HG02798 (cell line): ENCODE data around the gene TCERG1L.

Source experiments
- ATAC-seq: cut with Tn5 transposase; IDR thresholded peaks from one replicate; pipeline ENCODE4 v1.9.1; 2021; ENCODE audit warnings: mild to moderate bottlenecking; ENCODE audit not compliant: unreplicated experiment, poor library complexity

Gene TCERG1L

DNA sequence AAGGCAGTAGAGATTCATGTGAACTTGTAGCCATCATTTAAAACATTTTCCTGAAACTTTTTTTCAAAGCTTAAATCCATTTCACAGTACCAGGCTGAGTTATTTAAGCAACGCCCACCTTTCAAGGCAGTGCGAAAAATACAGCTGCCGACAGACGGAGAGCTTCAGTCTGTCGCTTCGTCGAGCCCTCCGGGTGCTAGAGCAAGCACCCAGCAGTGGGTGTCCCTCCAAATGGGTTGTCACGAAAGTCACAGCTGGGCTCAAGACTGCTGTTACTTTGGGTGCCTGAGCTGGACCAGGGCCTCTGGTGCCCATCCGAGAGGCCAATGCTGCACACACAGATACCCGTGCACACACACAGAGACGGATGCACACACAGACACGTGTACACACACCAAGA lies 135.6 kb downstream of the TCERG1L start:
- ATAC-seq = no peak

DNA sequence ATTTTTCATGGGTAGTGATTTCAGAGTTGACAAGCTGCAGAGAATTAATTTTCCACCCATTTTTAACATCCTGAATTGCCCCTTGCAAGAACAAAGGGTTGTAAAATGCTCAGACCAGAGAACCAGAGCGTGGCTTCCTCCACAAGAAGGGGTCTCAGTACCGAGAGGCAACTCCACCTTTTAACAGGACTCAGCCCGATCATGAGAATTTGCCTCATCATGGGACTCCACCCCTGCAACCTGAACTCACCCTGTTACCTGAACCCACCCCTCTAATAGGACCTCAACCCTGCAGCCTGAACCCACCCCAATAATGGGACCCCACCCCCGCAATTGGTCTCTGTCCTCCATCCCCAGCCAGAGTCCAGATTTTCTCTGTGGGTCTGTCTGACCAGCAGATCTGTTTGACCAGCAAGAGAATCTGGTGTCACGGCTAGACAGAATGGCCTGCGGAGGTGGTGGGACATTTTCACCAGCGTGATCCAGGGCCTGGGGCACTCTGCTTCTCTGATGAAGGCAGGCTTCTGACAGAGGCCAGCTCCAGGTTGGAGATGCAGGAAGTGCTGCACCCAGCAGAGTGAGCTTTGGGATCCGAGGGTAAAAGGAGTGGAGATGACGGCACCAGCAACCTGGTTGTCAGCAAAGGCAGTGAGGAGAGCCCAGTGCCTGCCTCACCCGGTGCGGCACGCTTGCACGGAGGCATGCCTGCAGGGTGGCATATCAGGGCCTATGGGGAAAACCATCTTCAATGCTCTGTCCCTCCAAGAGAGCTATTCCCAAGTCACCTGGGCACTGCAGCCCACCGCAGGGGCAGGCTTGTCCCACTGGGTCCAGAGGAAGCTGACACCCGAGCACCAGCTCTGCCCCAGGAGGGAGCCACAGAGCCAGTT lies 136.6 kb downstream of the TCERG1L start:
- ATAC-seq = no peak

DNA sequence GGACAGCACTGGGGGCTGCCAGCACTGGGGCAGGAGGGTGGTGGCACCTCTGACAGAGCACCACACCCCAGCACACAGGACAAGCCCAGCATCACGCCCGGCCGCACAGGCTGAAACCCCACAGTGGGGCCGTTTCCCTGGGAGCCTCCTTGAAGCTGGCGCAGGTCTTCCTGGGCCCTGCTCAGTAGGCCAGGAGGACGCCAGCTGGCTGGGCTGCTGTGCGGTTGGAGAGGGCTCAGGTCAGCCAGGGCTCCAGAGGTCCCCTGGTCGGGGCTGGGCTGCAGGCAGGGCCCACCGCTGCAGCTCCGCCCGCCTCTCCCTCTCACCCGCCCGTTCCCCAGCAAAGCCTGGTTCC lies 137.3 kb downstream of the TCERG1L start:
- no peak for ATAC-seq

DNA sequence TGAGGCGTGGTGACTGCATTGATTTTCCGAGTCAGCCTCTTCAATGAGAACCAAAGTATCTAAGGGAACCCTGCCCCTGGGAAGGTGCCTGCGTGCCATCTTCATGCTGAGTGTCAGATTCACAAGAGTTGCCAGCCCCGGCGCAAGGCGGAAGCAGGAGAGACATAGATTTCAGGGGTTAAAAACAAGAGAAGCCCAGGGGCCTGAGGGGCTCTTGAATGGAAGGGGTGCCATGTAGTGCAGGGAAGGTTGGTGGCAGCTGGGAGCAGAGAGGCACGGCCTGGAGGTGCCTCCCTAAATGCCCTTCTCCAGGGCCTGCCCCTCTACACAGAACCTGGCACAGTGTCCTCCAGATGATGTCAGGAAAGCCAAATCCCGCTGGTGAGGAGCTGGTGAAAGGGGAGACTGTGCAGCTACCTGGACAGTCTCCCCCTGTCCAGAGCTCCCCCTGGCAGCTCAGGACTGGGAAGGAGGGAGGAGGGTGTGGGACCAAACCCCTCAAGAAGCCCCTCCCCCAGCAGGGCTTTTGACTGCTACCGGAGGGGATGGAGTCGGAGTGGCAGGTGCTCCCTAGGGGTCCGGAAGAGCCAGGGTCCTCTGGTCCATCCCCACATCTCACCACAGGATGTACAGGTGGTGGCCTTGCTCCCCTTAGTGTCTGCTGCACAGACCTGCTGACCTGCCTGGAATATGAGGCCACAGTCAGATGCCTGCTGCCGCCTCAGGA lies 137.9 kb downstream of the TCERG1L start:
- ATAC-seq = no peak

DNA sequence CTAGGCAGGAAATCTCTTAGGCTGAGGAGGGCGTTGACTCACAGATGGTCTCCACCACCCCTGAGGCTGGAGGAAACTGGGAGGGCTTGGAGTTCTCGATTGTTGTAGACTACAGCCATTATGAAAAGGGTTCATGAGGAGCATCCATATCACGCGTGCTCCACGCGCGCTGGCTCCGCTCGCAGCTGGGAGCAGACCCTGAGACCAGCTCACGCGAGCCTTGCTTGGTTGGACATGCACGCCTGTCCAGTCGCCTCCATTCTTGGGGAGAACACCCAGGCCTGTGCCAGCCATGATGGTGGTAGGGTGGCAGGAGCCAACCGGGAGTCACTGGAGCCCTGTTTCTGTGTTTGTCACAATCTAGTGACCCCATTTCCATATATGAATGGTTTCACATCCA lies 139.1 kb downstream of the TCERG1L start:
- no peak for ATAC-seq

DNA sequence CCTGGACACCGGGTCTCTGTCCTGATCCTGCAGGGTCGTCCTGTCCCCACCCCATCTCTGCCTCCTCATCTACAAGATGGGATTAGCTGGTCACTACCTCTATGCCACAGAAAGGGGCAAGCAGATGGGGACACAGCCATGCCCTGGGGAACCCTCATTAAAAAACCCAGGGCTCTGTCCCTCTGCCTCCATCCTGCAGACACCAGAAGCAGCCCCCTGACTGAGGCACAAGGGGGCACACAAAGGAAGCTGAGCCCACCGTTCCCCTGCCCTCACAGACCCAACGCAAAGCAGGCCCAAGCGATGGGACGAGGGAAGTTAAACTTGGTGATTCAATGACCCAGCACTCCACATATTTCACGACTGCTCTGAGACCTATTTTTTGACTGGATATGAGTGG lies 142.4 kb downstream of the TCERG1L start:
- ATAC-seq = no peak

DNA sequence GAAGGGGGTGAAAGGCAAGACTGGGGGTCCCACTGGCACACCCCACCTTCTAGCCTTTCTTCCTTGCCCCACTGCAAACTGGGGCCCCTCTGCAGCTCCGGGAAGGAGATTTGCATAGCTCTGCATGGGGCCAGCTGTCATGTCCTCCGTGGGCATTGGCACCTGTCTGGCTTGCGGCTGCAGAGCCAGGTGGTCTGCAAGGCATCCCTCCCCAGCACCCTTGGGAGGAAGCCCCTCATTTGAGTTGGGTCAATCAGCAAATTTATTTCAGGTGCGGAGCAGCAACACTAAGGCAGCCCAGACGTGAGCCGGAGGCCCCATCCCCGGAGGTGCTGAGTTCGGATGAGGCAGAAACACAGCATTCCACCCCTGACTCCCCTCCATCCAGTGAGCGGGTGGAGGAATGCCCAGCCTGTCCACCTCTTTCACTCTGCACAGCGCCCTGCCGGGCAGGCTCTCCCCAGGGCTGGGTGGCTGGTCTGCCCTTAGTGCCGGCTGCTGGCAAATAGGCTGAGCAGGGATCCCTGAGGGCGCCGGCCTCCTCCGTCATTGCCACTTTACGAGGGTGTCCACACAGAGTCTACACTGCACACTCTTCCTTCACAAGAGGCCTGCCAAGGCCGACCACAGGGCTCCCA lies 143.2 kb downstream of the TCERG1L start:
- no peak for ATAC-seq

DNA sequence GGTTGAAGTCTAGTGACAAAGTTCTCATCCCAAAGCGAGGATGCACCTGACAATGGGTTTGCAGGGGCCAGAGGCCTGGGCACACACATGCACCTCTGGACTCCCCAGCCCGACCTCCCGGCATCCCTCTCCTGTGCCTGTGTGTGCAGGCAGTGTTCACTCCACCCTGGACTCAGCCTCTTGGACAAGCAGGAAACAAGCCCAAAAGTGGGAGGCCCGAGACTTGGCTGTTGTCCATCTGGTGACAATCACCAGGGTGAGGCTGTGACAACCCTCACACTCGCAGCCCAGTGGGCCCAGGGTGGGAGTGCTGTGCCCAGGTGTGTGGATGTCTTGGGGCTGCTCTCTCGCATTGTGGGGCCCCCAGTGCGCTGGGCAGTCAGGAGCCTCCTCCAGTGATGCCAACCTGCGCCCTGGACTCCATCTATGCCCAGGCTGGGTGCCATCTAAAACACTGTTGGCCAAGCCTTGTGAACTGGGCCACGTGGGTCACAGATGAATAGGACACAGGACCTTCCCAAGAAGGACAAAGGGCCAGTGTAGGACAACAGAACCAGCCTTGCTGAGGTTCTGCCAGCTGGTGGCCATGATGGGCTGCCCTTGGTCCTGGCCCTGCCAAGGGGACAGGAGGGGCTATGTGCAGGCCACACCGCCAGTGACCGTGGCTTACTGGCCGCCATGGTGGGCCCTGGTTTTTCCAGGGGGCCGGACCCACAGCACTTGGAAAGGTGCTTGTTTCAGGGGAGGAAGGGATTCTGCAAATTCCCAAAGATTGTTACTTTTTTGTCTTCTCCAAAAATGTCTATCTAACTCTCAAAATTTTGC lies 144.3 kb downstream of the TCERG1L start:
- ATAC-seq = no peak

DNA sequence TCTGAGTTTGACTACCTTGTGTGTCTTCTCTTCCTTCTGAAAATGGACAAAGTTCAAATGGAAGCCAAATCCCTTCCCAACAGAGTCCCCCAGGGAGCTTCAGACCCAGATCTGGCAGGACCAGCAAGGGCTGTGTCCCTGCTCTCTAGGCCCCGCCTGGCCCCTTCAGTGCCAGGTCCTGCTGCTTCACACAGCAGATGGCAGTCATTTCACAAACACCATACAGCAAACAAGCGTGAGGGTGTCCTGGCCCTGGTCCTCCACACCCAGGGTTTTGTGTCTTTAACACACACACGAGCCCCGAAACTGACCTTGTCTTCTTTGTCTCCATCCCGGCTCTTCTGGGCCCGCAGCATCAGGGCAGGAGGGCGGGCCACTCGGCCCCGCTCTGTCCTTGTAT lies 145.0 kb downstream of the TCERG1L start:
- no peak for ATAC-seq

DNA sequence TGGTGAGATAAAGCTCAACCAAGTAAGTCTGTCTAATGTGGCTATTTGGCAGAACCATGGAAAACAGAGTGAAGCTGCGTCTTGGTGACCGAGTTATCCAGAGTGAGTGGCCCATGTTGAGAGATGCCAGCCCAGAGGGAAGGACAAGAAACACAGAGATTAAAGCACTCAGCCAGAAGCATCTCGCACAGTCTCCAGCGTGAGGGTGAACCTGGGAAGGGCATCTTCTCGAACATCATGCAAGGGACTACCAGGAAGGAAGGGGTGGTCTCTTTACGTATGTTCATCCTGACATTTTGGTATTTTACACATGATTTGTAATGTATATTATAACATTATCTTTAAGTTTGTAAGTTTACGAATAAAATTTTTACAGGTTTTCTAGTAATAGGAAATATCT lies 146.4 kb downstream of the TCERG1L start:
- no peak for ATAC-seq

DNA sequence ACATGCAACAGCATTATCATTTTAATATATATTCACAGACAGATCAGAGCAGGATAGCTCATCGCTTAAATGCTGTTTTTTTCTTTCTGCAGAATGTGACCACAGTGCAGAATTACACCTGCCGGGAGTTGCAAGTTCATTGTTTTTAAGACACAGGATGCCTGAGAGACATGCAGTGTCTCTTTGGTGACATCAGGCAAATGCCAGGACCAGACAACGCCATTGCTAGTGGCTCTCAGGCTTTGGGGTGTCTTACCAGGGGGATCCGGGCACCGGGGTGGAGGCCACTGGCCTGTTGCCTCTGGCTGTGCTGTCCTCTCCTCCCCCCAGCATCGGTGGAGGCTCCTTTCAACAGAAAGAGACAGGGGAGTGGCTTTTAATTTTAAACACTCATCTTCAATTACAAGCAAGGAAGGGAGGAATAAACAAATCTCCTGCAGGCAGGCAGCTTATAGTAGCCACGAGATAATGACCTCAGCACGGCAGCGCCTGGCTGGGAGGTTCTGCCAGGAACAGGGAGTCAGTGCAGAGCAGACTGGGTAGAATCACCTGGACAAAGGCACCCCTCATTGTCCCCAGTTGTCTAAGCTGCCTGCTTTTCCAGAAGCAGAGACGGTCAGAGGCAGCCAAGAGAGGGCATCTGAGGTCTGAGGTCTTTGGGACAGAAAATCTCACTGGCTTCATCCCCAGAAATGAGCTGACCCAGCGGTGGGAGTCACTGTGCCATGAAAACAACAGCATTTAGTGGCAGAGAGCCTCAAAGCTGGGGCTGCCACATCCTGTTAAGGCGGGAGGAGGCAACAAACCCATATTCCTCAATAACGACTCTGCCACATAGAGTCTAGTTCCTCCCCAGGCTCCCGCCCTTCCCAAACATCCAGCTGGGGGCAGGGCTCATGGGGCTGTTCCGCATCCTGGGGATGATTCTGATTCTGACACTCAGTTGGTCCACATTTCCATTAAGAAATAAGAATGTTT lies 148.4 kb downstream of the TCERG1L start:
- ATAC-seq = no peak

DNA sequence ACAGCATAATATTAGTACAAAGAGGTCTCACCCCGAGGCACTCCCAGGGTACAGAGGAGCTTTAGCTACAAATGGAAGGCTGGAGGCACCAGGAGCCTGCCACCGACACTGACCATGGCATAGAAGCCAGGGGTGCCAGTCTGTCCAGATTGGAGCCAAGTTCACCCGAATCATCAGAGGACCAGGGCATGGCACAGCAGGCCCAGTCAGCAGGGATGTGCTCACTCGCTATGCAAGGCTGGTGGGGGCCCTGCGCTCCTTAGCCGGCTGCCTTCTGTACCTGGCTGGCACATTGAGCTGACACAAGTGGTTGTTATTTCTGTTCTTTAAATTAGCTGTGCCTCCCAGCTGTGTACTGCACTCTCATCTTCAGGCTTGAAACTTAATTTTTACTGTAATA lies 149.3 kb downstream of the TCERG1L start:
- ATAC-seq = no peak

DNA sequence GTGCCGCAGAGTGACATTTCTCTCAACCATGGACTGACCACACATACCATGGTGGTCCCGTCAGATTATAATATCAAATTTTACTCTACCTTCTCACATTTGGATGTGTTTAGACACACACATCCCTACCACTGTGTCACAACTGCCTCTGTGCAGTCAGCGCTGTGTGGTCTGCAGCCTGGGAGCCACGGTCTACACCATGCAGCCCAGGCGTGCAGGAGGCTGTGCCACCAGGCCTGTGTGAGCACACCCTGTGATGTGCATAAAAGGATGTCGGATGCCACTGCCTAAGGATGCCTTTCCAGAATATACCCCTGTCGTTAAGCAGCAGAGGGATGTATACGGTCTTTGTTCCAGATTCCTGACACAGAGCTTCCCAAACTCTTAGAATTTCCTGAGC lies 150.4 kb downstream of the TCERG1L start:
- no peak for ATAC-seq

DNA sequence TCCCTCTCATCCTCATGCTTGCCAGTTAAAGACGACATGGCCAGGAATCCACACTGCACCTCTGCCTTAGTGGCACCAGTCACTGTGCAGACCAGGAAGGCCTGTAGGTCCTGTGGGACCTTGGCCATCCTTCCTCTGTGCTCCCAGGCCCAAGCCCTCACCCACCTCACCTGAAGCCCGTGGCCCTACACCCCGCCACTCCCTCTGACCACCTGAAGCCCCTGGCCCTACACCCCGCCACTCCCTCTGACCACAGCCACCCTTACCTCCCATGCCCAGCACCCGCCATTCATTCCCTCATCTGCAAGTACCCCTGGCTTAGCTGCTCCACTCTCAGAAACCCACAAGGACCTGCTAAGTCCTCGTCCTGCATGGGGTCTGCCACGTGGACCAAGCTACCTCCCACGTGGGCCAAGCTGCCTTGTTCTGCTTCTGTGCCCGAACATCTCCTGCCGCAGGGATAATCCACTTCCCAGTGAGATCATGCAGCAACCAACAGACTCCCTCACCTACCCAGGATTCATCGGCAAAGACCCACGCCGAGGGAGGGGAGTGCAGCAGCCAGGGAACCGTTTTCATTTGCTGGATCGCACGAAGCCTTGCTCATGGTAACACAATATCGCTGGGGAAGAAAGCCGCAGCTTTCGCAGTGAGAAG lies 151.2 kb downstream of the TCERG1L start:
- no peak for ATAC-seq

DNA sequence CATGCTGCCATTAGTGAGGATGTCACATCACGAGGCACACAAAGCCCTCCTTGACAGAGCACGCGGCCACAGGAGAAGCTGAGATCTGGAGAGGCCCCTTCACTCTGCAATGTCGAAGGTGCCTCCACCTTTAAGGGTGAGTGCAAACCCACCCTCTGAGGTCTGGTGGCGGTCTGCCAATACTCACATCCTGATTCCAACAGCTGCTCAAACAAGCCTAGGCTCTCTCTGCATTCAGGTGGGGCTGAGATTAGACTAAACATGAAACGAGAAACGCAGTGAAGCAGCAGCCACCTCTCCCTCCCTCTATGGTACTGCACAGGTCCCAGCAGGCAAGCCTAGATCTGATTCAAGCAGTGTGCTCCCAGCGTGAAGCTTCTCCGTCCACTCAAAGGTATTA lies 151.8 kb downstream of the TCERG1L start:
- ATAC-seq = no peak

DNA sequence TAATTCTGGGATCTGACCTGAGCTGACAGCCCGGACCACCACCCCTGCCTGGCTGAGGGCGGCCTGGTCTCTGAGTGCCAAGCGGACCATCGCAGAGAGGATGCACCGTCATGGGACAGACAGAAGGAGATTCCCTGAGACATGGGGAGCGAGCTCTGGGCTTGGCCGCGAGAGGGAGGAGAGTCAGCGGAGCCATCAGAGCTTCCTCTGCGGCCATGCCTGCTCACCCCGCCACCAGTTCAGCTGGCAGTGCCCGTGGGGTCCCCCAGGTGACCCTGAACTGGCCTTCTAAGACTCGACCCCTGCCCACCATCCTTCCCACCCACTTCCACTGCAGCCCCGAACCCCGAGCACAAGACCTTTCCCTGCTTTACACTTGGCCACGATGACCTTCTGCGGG lies 152.8 kb downstream of the TCERG1L start:
- no peak for ATAC-seq

DNA sequence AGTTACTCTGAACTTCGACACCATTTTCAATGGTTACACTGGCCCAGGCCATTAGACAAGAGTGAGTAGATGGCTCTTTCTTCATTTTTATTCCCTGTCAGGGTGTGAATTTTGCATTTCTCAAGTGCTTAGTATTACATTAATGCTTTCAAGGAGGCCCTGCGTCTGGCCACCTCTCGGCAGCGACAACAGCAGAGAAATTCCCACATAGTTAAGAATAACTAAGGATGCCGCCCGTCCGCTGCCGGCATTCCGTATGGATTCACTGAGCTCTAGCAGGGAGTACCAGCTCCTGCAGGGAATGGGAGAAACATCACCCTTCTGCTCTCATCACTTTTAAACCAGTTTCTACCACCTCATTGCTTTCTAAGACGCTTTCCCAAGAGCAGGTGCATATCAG lies 153.6 kb downstream of the TCERG1L start:
- ATAC-seq = no peak

DNA sequence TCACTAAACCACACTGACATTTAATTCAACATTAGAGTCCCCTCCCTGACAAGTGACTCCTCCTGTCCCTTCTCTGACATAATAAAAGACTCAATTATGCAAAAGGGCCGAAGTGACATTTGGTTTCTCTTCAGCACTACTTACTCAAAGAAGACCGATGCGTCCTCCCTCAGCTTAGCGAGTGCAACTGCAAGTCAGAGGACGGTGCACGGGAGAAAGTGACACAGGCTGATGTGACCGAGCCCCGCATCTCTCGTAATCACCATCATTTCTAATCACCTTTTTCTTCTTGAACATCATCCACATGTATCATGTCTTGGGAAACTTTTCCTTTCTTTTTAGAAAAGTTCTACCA lies 155.7 kb downstream of the TCERG1L start:
- no peak for ATAC-seq
